HCT116 (cell line): ENCODE measurements around the gene ABTB2. TPM values are rescaled to one million over a fixed set of nuclear protein-coding genes. Genes with fewer than 3 reads are reported as not detected.

Experiments used
- ATAC-seq: fragments of 200-7000 bp; cut with Tn5 transposase; 2 replicates; pipeline ENCODE4 v1.9.1; 2020; ENCODE audit warnings: mild to moderate bottlenecking, moderate library complexity
- BruUV-seq: library from RNA; stranded (reverse); fragments of 400-500 nt; replicated peaks from 2 replicates; lab custom pipeline; 2021; lab: Mats Ljungman, UMichigan
- CTCF ChIA-PET: fragments of 300-600 bp; sonication (Branson Sonifier 250); formaldehyde crosslinking; loops from one replicate; lab custom pipeline; 2021; ENCODE audit warnings: antibody characterized with exemption; lab: Charles Lee
- POLR2A ChIA-PET: fragments of 300-600, 350-600 bp; sonication (Branson Sonifier 250); formaldehyde crosslinking; loops from one replicate; lab custom pipeline; 2021; ENCODE audit warnings: antibody characterized with exemption; lab: Charles Lee
- RAD21 ChIA-PET, 2 experiments: fragments of 300-600 bp; sonication (Branson Sonifier 250); formaldehyde crosslinking; loops; one replicate each; lab custom pipeline; 2023; ENCODE audit warnings: low total read pairs in 2 of 2; ENCODE audit not compliant: uncharacterized antibody in 2 of 2, unreplicated experiment in 2 of 2, low non-redundant PET in 1 of 2; lab: Charles Lee
- DNase-seq: peaks from one replicate; pipeline ENCODE4 v3.0.0-alpha.2; 2010; ENCODE audit warnings: low read depth, low spot score
- H2AFZ ChIP-seq: fragments of 200-600 bp; shearing (Covaris generic), sonication (generic); 2 replicates; pipeline ENCODE4 v1.6.1; 2017; ENCODE audit warnings: low read depth, mixed run types, mixed read lengths, antibody characterized with exemption, low read length; ENCODE audit not compliant: poor library complexity, severe bottlenecking
- H3K27ac ChIP-seq: 2 replicates; pipeline ENCODE4 v1.5.1; 2012; ENCODE audit warnings: low read depth, low read length
- H3K27me3 ChIP-seq: fragments of 200-600 bp; sonication (generic); 2 replicates; pipeline ENCODE4 v1.6.1; 2016; ENCODE audit warnings: mixed run types, low read length, mixed read lengths; ENCODE audit not compliant: insufficient read depth
- H3K36me3 ChIP-seq, 2 experiments: fragments of 200-500 bp in 1 of 2; fragments of 200-600 bp in 1 of 2; sonication (Bioruptor generic) in 1 of 2; sonication (generic) in 1 of 2; 2 replicates each; pipeline versions ENCODE4 v1.5.1 to v1.6.1; 2014 to 2016; ENCODE audit warnings: low read length in 2 of 2, inconsistent platforms in 1 of 2, mixed read lengths in 1 of 2, mixed run types in 1 of 2; ENCODE audit not compliant: insufficient read depth in 2 of 2, control insufficient read depth in 1 of 2
- H3K4me1 ChIP-seq, 2 experiments: fragments of 200-600 bp in 1 of 2; sonication (generic) in 1 of 2; 2 replicates each; pipeline versions ENCODE4 v1.5.1 to v1.6.1; 2012 to 2017; ENCODE audit warnings: low read length in 2 of 2, inconsistent platforms in 1 of 2, mild to moderate bottlenecking in 1 of 2, mixed read lengths in 1 of 2, mixed run types in 1 of 2, moderate library complexity in 1 of 2; ENCODE audit not compliant: insufficient read depth in 2 of 2, control insufficient read depth in 1 of 2
- H3K4me2 ChIP-seq: fragments of 200-600 bp; sonication (generic); 2 replicates; pipeline ENCODE4 v1.6.1; 2017; ENCODE audit warnings: mixed run types, low read length, mixed read lengths
- H3K4me3 ChIP-seq, 2 experiments: fragments of 200-600 bp in 1 of 2; sonication (generic) in 1 of 2; replicated peaks in 1 of 2; 2 replicates each; pipeline ENCODE4 v1.5.1; 2011 to 2016; ENCODE audit warnings: low read length in 2 of 2, control low read depth in 1 of 2, low read depth in 1 of 2, mild to moderate bottlenecking in 1 of 2, mixed read lengths in 1 of 2, mixed run types in 1 of 2
- H3K79me2 ChIP-seq: fragments of 200-600 bp; sonication (generic); 2 replicates; pipeline ENCODE4 v1.6.1; 2017; ENCODE audit warnings: mild to moderate bottlenecking, mixed run types, low read length, moderate library complexity, mixed read lengths; ENCODE audit not compliant: insufficient read depth
- H3K9ac ChIP-seq: fragments of 200-600 bp; sonication (generic); 2 replicates; pipeline ENCODE4 v1.6.1; 2016; ENCODE audit warnings: low read length, mixed read lengths
- H3K9me2 ChIP-seq: fragments of 200-600 bp; sonication (generic), shearing (Covaris generic); 2 replicates; pipeline ENCODE4 v1.6.1; 2017; ENCODE audit warnings: mixed run types, mild to moderate bottlenecking, moderate library complexity; ENCODE audit not compliant: insufficient read depth
- H3K9me3 ChIP-seq, 2 experiments: fragments of 200-500 bp in 1 of 2; fragments of 200-600 bp in 1 of 2; sonication (Bioruptor generic) in 1 of 2; sonication (generic) in 1 of 2; 2 replicates each; pipeline ENCODE4 v1.6.1; 2014 to 2017; ENCODE audit warnings: low read length in 2 of 2, mixed read lengths in 2 of 2, inconsistent platforms in 1 of 2, low read depth in 1 of 2, mild to moderate bottlenecking in 1 of 2, mixed run types in 1 of 2, moderate library complexity in 1 of 2; ENCODE audit not compliant: control insufficient read depth in 1 of 2, insufficient read depth in 1 of 2
- H4K20me1 ChIP-seq: fragments of 200-600 bp; sonication (generic), shearing (Covaris generic); 2 replicates; pipeline ENCODE4 v1.6.1; 2017; ENCODE audit warnings: mixed run types, mild to moderate bottlenecking, moderate library complexity; ENCODE audit not compliant: insufficient read depth
- ATF3 ChIP-seq: IDR thresholded peaks from 2 replicates; pipeline ENCODE4 v1.6.1; 2012
- CBX3 ChIP-seq: IDR thresholded peaks from 2 replicates; pipeline ENCODE4 v1.6.1; 2012; ENCODE audit warnings: low read depth
- CEBPB ChIP-seq: IDR thresholded peaks from 2 replicates; pipeline ENCODE4 v1.6.1; 2012; ENCODE audit warnings: low read depth
- CTCF ChIP-seq, 3 experiments: fragments of 200-600 bp in 1 of 3; sonication (generic) in 1 of 3; IDR thresholded peaks in 2 of 3; conservative IDR thresholded peaks in 1 of 3; 2 replicates each; pipeline ENCODE4 v1.5.1; 2012 to 2017; ENCODE audit warnings: low read depth in 2 of 3, low read length in 2 of 3, antibody characterized with exemption in 1 of 3, borderline replicate concordance in 1 of 3, control low read depth in 1 of 3, mild to moderate bottlenecking in 1 of 3, mixed read lengths in 1 of 3, mixed run types in 1 of 3, moderate library complexity in 1 of 3; ENCODE audit not compliant: insufficient read depth in 1 of 3
- FOSL1 ChIP-seq: IDR thresholded peaks from 2 replicates; pipeline ENCODE4 v1.6.1; 2012; ENCODE audit warnings: low read depth
- JUND ChIP-seq: IDR thresholded peaks from 2 replicates; pipeline ENCODE4 v1.6.1; 2012
- MAX ChIP-seq: IDR thresholded peaks from 2 replicates; pipeline ENCODE4 v1.6.1; 2012
- RAD21 ChIP-seq: IDR thresholded peaks from 2 replicates; pipeline ENCODE4 v1.6.1; 2012; ENCODE audit warnings: low read depth, mild to moderate bottlenecking
- SIN3A ChIP-seq: IDR thresholded peaks from 2 replicates; pipeline ENCODE4 v1.6.1; 2012; ENCODE audit warnings: low read depth
- SP1 ChIP-seq: IDR thresholded peaks from 2 replicates; pipeline ENCODE4 v1.6.1; 2012; ENCODE audit warnings: low read depth
- SRF ChIP-seq: IDR thresholded peaks from 2 replicates; pipeline ENCODE4 v1.6.1; 2012; ENCODE audit warnings: low read depth
- YY1 ChIP-seq: IDR thresholded peaks from 2 replicates; pipeline ENCODE4 v1.6.1; 2011; ENCODE audit warnings: low read length, low read depth, moderate library complexity, mild to moderate bottlenecking; ENCODE audit not compliant: insufficient replicate concordance; ENCODE audit errors: extremely low read depth
- ZFX ChIP-seq: fragments of 450-650 bp; IDR thresholded peaks from 2 replicates; pipeline ENCODE4 v1.6.1; 2017
- ZNF274 ChIP-seq: fragments of 200-500 bp; sonication (Bioruptor generic); IDR thresholded peaks from 2 replicates; pipeline ENCODE4 v1.6.1; 2014; ENCODE audit warnings: mild to moderate bottlenecking, low read depth, low read length, inconsistent platforms
- intact Hi-C: fragments of 100-400 bp; cut with micrococcal nuclease; formaldehyde crosslinking; loops from 2 replicates; pipeline ENCODE4 v1.10.0; 2022
- total RNA-seq: library from RNA; stranded (reverse); gene quantifications from one replicate; pipeline ENCODE4 v1.2.1, GENCODE V29; 2021; ENCODE audit not compliant: unreplicated experiment

ABTB2 gene
- total RNA-seq, 1 experiment from 2014 or later: 6.8 TPM

GRCh38 chr11:34323601-34324000 lies 34.2 kb downstream of the ABTB2 start:
- no peak for TF ChIP-seq YY1
- no peak for TF ChIP-seq JUND
- no peak for TF ChIP-seq FOSL1
- no peak for TF ChIP-seq ATF3
- TF ChIP-seq MAX: no peak
- TF ChIP-seq SIN3A: no peak
- TF ChIP-seq CBX3: no peak
- TF ChIP-seq SRF: no peak
- no peak for TF ChIP-seq RAD21
- TF ChIP-seq ZNF274: no peak
- no peak for TF ChIP-seq SP1
- no peak for TF ChIP-seq ZFX
- TF ChIP-seq CEBPB: no peak
- no peak for TF ChIP-seq CTCF (IDR thresholded peaks at IDR 0.05 in 2 of 3, conservative IDR thresholded peaks at IDR 0.05 in 1 of 3; ENCODE audit: borderline replicate concordance in 1 of 3, insufficient read depth in 1 of 3, low read depth in 2 of 3, low read length in 2 of 3)
- RAD21 ChIA-PET: no interaction called here
- Histone ChIP-seq H3K9me2 (no peaks in the 10 kb centered on the region), H3K9me3 (no peaks in the 10 kb centered on the region), H3K4me1 (peaks cover 3 to 8% of the 10 kb centered on the region in 2 experiments), H3K4me3 (no peak overlapping the region), H3K27me3 (no peaks in the 10 kb centered on the region), H4K20me1 (no peaks in the 10 kb centered on the region), H3K4me2 (no peak overlapping the region), H3K36me3 (no peaks in the 10 kb centered on the region), H2AFZ (no peak overlapping the region), H3K9ac (no peak overlapping the region), H3K79me2 (no peaks in the 10 kb centered on the region), H3K27ac (no peak overlapping the region)
- DNase-seq (no peak), ATAC-seq (no peak)
- CTCF ChIA-PET: no interaction called here
- POLR2A ChIA-PET: no interaction called here
- intact Hi-C loops: no loop called here
- no TSS peak for BruUV-seq
